ENCODE measurements around the gene PGAM2. TPM values are rescaled to one million over a fixed set of nuclear protein-coding genes. Genes with fewer than 3 reads are reported as not detected.
A peak's percentile ranks its signal among the peaks of the same experiment; 100 is the strongest.
"Not testable (repeated sequence)": the region's sequence is repeated elsewhere in the genome, so short reads cannot be mapped to it uniquely, and the experiment has no call there.

PGAM2 gene
- polyA plus RNA-seq, 4 donors: 2.2 to 3.4 (median 2.8) TPM

GRCh38 chr7:44033971-44034844, 31.2 kb downstream of the PGAM2 start:
- not testable (repeated sequence) for DNase-seq (ENCODE audit: low read depth in 4 of 4, low spot score in 2 of 4)

- DNase-seq (ENCODE audit: low read depth in 4 of 4, low spot score in 2 of 4): not testable (repeated sequence)
These were observed 33.3 kb downstream of the PGAM2 start for GRCh38 chr7:44032031-44032430.

- DNase-seq (ENCODE audit: low read depth in 4 of 4, low spot score in 2 of 4): not testable (repeated sequence)
These were observed 34.0 kb downstream of the PGAM2 start for GRCh38 chr7:44031319-44031718.

- DNase-seq (ENCODE audit: low read depth in 4 of 4, low spot score in 2 of 4): not testable (repeated sequence)
These were observed 35.3 kb downstream of the PGAM2 start for GRCh38 chr7:44030029-44030428.

- not testable (repeated sequence) for DNase-seq (ENCODE audit: low read depth in 4 of 4, low spot score in 2 of 4)
These were observed 35.9 kb downstream of the PGAM2 start for GRCh38 chr7:44029433-44029832.

GRCh38 chr7:44022796-44023467, 42.4 kb downstream of the PGAM2 start:
- not testable (repeated sequence) for DNase-seq (ENCODE audit: low read depth in 4 of 4, low spot score in 2 of 4)

- not testable (repeated sequence) for DNase-seq (ENCODE audit: low read depth in 4 of 4, low spot score in 2 of 4)
These were observed 43.3 kb downstream of the PGAM2 start for GRCh38 chr7:44022069-44022468.

- not testable (repeated sequence) for DNase-seq (ENCODE audit: low read depth in 4 of 4, low spot score in 2 of 4)
These were observed 45.5 kb downstream of the PGAM2 start for GRCh38 chr7:44019825-44020224.

- DNase-seq (ENCODE audit: low read depth in 4 of 4, low spot score in 2 of 4): peak; percentile 77 to 95 (median 92)
These were observed 46.2 kb downstream of the PGAM2 start for GRCh38 chr7:44018857-44019807.

- not testable (repeated sequence) for DNase-seq (ENCODE audit: low read depth in 4 of 4, low spot score in 2 of 4)
These were observed 50.3 kb downstream of the PGAM2 start for GRCh38 chr7:44015090-44015489.

Other genes with a start within 250 kb of the PGAM2 start
- gene MRPS24, start 196.1 kb downstream of the PGAM2 start, polyA plus RNA-seq (ENCODE audit: insufficient read length in 4 of 4): 100 to 1,000 TPM in 1 of 4 donors, 10 to 100 TPM in 3; 74.2 to 118 (median 87.5) TPM
- 10 to 100 TPM; 30.0 to 39.4 (median 34.8) TPM for gene URGCP, start 159.0 kb downstream of the PGAM2 start, polyA plus RNA-seq (ENCODE audit: insufficient read length in 4 of 4)
- 10 to 100 TPM; 19.7 to 22.8 (median 21.2) TPM for gene UBE2D4, start 139.1 kb downstream of the PGAM2 start, polyA plus RNA-seq (ENCODE audit: insufficient read length in 4 of 4)
- 1 to 10 TPM in 2 of 4 donors, under 1 TPM in 2; 0.48 to 2.9 (median 1.2) TPM for gene SPDYE1, start 67.7 kb downstream of the PGAM2 start, polyA plus RNA-seq (ENCODE audit: insufficient read length in 4 of 4)
- gene DBNL, start 20.9 kb downstream of the PGAM2 start, polyA plus RNA-seq (ENCODE audit: insufficient read length in 4 of 4): 10 to 100 TPM; 62.6 to 86.2 (median 77.5) TPM
- gene POLM, start 17.0 kb upstream of the PGAM2 start, polyA plus RNA-seq (ENCODE audit: insufficient read length in 4 of 4): 10 to 100 TPM; 15.2 to 38.7 (median 29.1) TPM
- gene AEBP1, start 38.8 kb upstream of the PGAM2 start, polyA plus RNA-seq (ENCODE audit: insufficient read length in 4 of 4): 10 to 100 TPM; 58.4 to 82.4 (median 73.4) TPM
- gene POLD2, start 58.0 kb upstream of the PGAM2 start, polyA plus RNA-seq (ENCODE audit: insufficient read length in 4 of 4): 100 to 1,000 TPM; 100 to 136 (median 123) TPM
- gene MYL7, start 75.8 kb upstream of the PGAM2 start, polyA plus RNA-seq (ENCODE audit: insufficient read length in 4 of 4): 1 to 10 TPM in 1 of 4 donors, under 1 TPM in 2, not detected in 1; 0.58 to 1.1 (median 0.81) TPM
- 1 to 10 TPM; 3.2 to 4.8 (median 3.9) TPM for gene GCK, start 123.9 kb upstream of the PGAM2 start, polyA plus RNA-seq (ENCODE audit: insufficient read length in 4 of 4)
- gene YKT6, start 135.4 kb upstream of the PGAM2 start, polyA plus RNA-seq (ENCODE audit: insufficient read length in 4 of 4): 10 to 100 TPM; 74.4 to 82.3 (median 76.6) TPM

All from left renal cortex interstitium (tissue), 4 donors.